PC-3 (cell line): ENCODE results near the gene MARK4. TPM values are rescaled to one million over a fixed set of nuclear protein-coding genes. Genes with fewer than 3 reads are reported as not detected.
"Not testable (repeated sequence)": the region's sequence is repeated elsewhere in the genome, so short reads cannot be mapped to it uniquely, and the experiment has no call there.

Source experiments
- ATAC-seq: fragments of 200-7000 bp; cut with Tn5 transposase; 2 replicates; pipeline ENCODE4 v1.9.1; 2020; ENCODE audit warnings: mild to moderate bottlenecking, moderate library complexity
- BruUV-seq: library from RNA; stranded (reverse); fragments of 400-500 nt; replicated peaks from 2 replicates; lab custom pipeline; 2021; lab: Mats Ljungman, UMichigan
- CTCF ChIA-PET: fragments of 300-600 bp; sonication (Branson Sonifier 250); formaldehyde crosslinking; loops from one replicate; lab custom pipeline; 2022; ENCODE audit warnings: antibody characterized with exemption; lab: Charles Lee
- POLR2A ChIA-PET: fragments of 300-600 bp; sonication (Branson Sonifier 250); formaldehyde crosslinking; loops from one replicate; lab custom pipeline; 2022; ENCODE audit warnings: antibody characterized with exemption; ENCODE audit not compliant: unreplicated experiment; lab: Charles Lee
- DNase-seq: peaks from one replicate; pipeline ENCODE4 v3.0.0-alpha.2; 2015
- H2AFZ ChIP-seq: fragments of 300-600 bp; sonication (generic); 2 replicates; pipeline ENCODE4 v1.6.0; 2016; ENCODE audit warnings: antibody characterized with exemption, low read length
- H3F3A ChIP-seq: fragments of 300-600 bp; sonication (generic); one replicate; pipeline ENCODE4 v1.6.0; 2017; ENCODE audit warnings: antibody characterized with exemption, low read length, control low read depth, mild to moderate bottlenecking; ENCODE audit not compliant: unreplicated experiment
- H3K27ac ChIP-seq: fragments of 300-600 bp; sonication (generic); 2 replicates; pipeline ENCODE4 v1.5.1; 2016; ENCODE audit warnings: mild to moderate bottlenecking, low read length
- H3K27me3 ChIP-seq: fragments of 300-600 bp; sonication (generic); 2 replicates; pipeline ENCODE4 v1.6.1; 2016; ENCODE audit warnings: low read length, mixed read lengths
- H3K36me3 ChIP-seq: fragments of 300-600 bp; sonication (generic); 2 replicates; pipeline ENCODE4 v1.6.1; 2016; ENCODE audit warnings: low read depth, mixed run types, low read length, mixed read lengths
- H3K4me1 ChIP-seq: fragments of 300-600 bp; sonication (generic); 2 replicates; pipeline ENCODE4 v1.5.1; 2016; ENCODE audit warnings: low read length; ENCODE audit not compliant: insufficient read depth
- H3K4me2 ChIP-seq: fragments of 300-600 bp; sonication (generic); 2 replicates; pipeline ENCODE4 v1.6.0; 2016; ENCODE audit warnings: low read length
- H3K4me3 ChIP-seq: fragments of 300-600 bp; sonication (generic); 2 replicates; pipeline ENCODE4 v1.5.1; 2016; ENCODE audit warnings: mild to moderate bottlenecking, low read length, mixed read lengths
- H3K79me2 ChIP-seq: fragments of 300-600 bp; sonication (generic); 2 replicates; pipeline ENCODE4 v1.6.1; 2017; ENCODE audit warnings: low read length, mixed read lengths
- H3K9ac ChIP-seq: fragments of 300-600 bp; sonication (generic); 2 replicates; pipeline ENCODE4 v1.6.0; 2016; ENCODE audit warnings: mild to moderate bottlenecking, low read length
- H3K9me2 ChIP-seq: fragments of 300-600 bp; sonication (generic); replicated peaks from 2 replicates; pipeline ENCODE4 v1.6.1; 2016; ENCODE audit warnings: mixed run types, low read length, mixed read lengths
- H3K9me3 ChIP-seq: fragments of 300-600 bp; sonication (generic); 2 replicates; pipeline ENCODE4 v1.6.1; 2016; ENCODE audit warnings: low read length, mixed read lengths
- H4K20me1 ChIP-seq: fragments of 300-600 bp; sonication (generic); 2 replicates; pipeline ENCODE4 v1.6.1; 2016; ENCODE audit warnings: low read length, mixed read lengths
- CTCF ChIP-seq: fragments of 300-600 bp; sonication (generic); conservative IDR thresholded peaks from 2 replicates; pipeline ENCODE4 v1.5.1; 2017; ENCODE audit warnings: antibody characterized with exemption, low read depth, mild to moderate bottlenecking, low read length
- EZH2 ChIP-seq: fragments of 300-600 bp; sonication (generic); IDR thresholded peaks from one replicate; pipeline ENCODE4 v1.6.1; 2017; ENCODE audit warnings: antibody characterized with exemption, mild to moderate bottlenecking, low read length; ENCODE audit not compliant: unreplicated experiment
- EZH2phosphoT487 ChIP-seq: fragments of 300-600 bp; sonication (generic); IDR thresholded peaks from 2 replicates; pipeline ENCODE4 v1.6.1; 2018; ENCODE audit warnings: mild to moderate bottlenecking, antibody characterized with exemption, low read length, borderline replicate concordance
- intact Hi-C: fragments of 100-400 bp; cut with micrococcal nuclease; formaldehyde crosslinking; loops from 2 replicates; pipeline ENCODE4 v1.9.0; 2023
- total RNA-seq: library from RNA; depleted of rRNA; stranded (reverse); fragments of >200 nt; gene quantifications from 2 replicates; pipeline ENCODE4 v1.2.3, GENCODE V29; 2014

The MARK4 gene
- total RNA-seq, 1 experiment from 2014 or later, result 12.1 TPM

- CTCF ChIA-PET, result no interaction called here
- H3K36me3 ChIP-seq, result no peaks in the 10 kb centered on the region
- H3F3A ChIP-seq, result no peaks in the 10 kb centered on the region
- no TSS peak for BruUV-seq
- no peaks in the 10 kb centered on the region for H3K4me1 ChIP-seq
- POLR2A ChIA-PET, result no interaction called here
- no peak for TF ChIP-seq EZH2
- TF ChIP-seq CTCF, result no peak
- H2AFZ ChIP-seq, result no peak overlapping the region
- no peaks in the 10 kb centered on the region for H3K9me3 ChIP-seq
- no peak overlapping the region for H3K27ac ChIP-seq
- H3K4me3 ChIP-seq, result no peak overlapping the region
- no peaks in the 10 kb centered on the region for H3K79me2 ChIP-seq
- H3K27me3 ChIP-seq, result 0 out of 2 replicates have a peak, but pooled peaks cover under 1% of the 10 kb centered on the region
- DNase-seq, result no peak
- H3K4me2 ChIP-seq, result no peak overlapping the region
- intact Hi-C loops, result no loop called here
- no peaks in the 10 kb centered on the region for H3K9me2 ChIP-seq
- ATAC-seq, result no peak
- H4K20me1 ChIP-seq, result no peaks in the 10 kb centered on the region
- H3K9ac ChIP-seq, result no peak overlapping the region
Measured at GRCh38 chr19:45222724-45223123, 28.3 kb upstream of the MARK4 start.

DNA sequence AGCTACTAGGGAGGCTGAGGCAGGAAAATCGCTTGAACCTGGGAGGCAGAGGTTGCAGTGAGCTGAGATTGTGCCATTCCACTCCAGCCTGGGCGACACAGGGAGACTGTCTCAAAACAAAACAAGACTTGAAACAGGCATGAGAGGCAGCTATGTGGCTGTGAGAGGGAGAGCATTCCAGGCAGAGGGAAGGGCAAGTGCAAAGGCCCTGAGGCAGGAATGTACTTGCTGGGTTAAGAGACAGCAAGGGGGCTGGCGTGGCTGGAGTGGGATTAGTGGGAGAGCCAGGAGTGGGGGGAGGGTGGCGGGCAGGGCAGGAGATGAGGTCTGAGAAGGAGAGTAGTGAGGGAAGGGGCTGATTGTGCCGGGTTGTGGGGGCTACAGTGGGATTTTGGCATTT is 27.2 kb upstream of the MARK4 start:
- Histone ChIP-seq H3K9me3 (no peaks in the 10 kb centered on the region), H4K20me1 (no peaks in the 10 kb centered on the region), H3K4me1 (no peaks in the 10 kb centered on the region), H3K36me3 (no peaks in the 10 kb centered on the region), H3F3A (no peaks in the 10 kb centered on the region), H3K9ac (no peak overlapping the region), H3K9me2 (no peaks in the 10 kb centered on the region), H3K27me3 (no peaks in the 10 kb centered on the region), H3K4me3 (no peak overlapping the region), H3K27ac (no peak overlapping the region), H3K79me2 (no peaks in the 10 kb centered on the region), H3K4me2 (no peak overlapping the region), H2AFZ (no peak overlapping the region)
- POLR2A ChIA-PET, result interaction anchor here (0.6 kb wide), 1 partner anchor 102 kb away, joined by 3 read pairs; no protein-coding TSS in a partner anchor
- no peak for DNase-seq
- TF ChIP-seq EZH2phosphoT487 (no peak), CTCF (no peak), EZH2 (no peak)
- ATAC-seq, result no peak
- BruUV-seq, result no TSS peak
- CTCF ChIA-PET, result no interaction called here
- intact Hi-C loops, result no loop called here

GRCh38 chr19:45224645-45225044 is 26.4 kb upstream of the MARK4 start:
- intact Hi-C loops, result no loop called here
- no peaks in the 10 kb centered on the region for H3K79me2 ChIP-seq

GRCh38 chr19:45229056-45229455 is 22.0 kb upstream of the MARK4 start:
- intact Hi-C loops, BruUV-seq, H3K9ac ChIP-seq, H3K4me2 ChIP-seq, H3K9me2 ChIP-seq, H3K36me3 ChIP-seq, H3K9me3 ChIP-seq, H3K27me3 ChIP-seq, H3F3A ChIP-seq, ATAC-seq, H3K79me2 ChIP-seq, POLR2A ChIA-PET, H3K27ac ChIP-seq, H3K4me1 ChIP-seq, DNase-seq, H4K20me1 ChIP-seq, H3K4me3 ChIP-seq, CTCF ChIA-PET, H2AFZ ChIP-seq: not testable (repeated sequence)

More at GRCh38 chr19:45224645-45225044, 26.4 kb upstream of the MARK4 start:
- DNase-seq (no peak), ATAC-seq (no peak)
- CTCF ChIA-PET, result no interaction called here
- H3F3A ChIP-seq, result no peaks in the 10 kb centered on the region
- no peaks in the 10 kb centered on the region for H3K9me2 ChIP-seq
- no peaks in the 10 kb centered on the region for H3K27me3 ChIP-seq
- H4K20me1 ChIP-seq, result no peaks in the 10 kb centered on the region
- H3K27ac ChIP-seq, result no peak overlapping the region
- H3K36me3 ChIP-seq, result no peaks in the 10 kb centered on the region
- H3K9ac ChIP-seq, result no peak overlapping the region
- H2AFZ ChIP-seq, result no peak overlapping the region
- TF ChIP-seq CTCF, result no peak
- TF ChIP-seq EZH2, result no peak
- TF ChIP-seq EZH2phosphoT487, result no peak
- H3K9me3 ChIP-seq, result no peaks in the 10 kb centered on the region
- H3K4me2 ChIP-seq, result no peak overlapping the region
- no peaks in the 10 kb centered on the region for H3K4me1 ChIP-seq
- no TSS peak for BruUV-seq
- no peak overlapping the region for H3K4me3 ChIP-seq
- POLR2A ChIA-PET, result no interaction called here
